ENCODE measurements around the gene SRRM1. TPM values are rescaled to one million over a fixed set of nuclear protein-coding genes. Genes with fewer than 3 reads are reported as not detected.

Gene SRRM1
- total and polyA plus RNA-seq, 2 experiments from 2014 or later = 118 to 666 TPM

DNA sequence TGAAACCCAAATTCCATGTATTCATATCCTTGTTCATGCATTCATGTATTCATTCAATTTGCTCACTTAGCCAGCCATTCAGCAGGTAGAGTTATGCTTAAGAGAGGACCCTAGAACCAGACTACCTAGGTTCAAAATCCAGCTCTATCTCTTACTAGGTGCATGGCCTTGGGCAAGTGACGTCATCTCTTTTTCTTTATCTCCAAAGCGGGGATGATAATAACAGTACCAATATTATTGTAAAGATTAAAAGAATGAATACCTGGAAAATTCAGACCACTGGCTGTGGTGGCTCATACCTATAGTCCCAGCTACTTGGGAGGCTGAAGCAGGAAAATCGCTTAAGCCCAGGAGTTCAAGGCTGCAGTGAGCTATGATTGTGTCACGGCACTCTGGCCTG, 68.2 kb downstream of the SRRM1 start:
- H3F3A ChIP-seq (replicated peaks; ENCODE audit: low read depth) = 0 out of 2 replicates have a peak, but pooled peaks cover 4% of the 10 kb centered on the region
- H4K20me1 ChIP-seq (replicated peaks; ENCODE audit: insufficient read depth) = no peaks in the 10 kb centered on the region
- H3K27me3 ChIP-seq (ENCODE audit: insufficient read depth) = no peaks in the 10 kb centered on the region
- Mint-ChIP-seq H3K4me3 (no peak overlapping the region), H3K27ac (no peak overlapping the region), H3K9me3 (no peaks in the 10 kb centered on the region), H3K4me1 (no peaks in the 10 kb centered on the region; the same call in 2 of the 3 replicates), H3K36me3 (ENCODE audit: low read depth) (no peaks in the 10 kb centered on the region), H3K27me3 (ENCODE audit: insufficient read depth, low read depth, poor library complexity) (peaks cover 6% of the 10 kb centered on the region)
- no peak for TF ChIP-seq EZH2phosphoT487 (IDR thresholded peaks at IDR 0.05; ENCODE audit: unreplicated experiment)
- TF ChIP-seq NANOG (IDR thresholded peaks at IDR 0.05; ENCODE audit: borderline replicate concordance) = no peak
- TF ChIP-seq, protein P1, sequence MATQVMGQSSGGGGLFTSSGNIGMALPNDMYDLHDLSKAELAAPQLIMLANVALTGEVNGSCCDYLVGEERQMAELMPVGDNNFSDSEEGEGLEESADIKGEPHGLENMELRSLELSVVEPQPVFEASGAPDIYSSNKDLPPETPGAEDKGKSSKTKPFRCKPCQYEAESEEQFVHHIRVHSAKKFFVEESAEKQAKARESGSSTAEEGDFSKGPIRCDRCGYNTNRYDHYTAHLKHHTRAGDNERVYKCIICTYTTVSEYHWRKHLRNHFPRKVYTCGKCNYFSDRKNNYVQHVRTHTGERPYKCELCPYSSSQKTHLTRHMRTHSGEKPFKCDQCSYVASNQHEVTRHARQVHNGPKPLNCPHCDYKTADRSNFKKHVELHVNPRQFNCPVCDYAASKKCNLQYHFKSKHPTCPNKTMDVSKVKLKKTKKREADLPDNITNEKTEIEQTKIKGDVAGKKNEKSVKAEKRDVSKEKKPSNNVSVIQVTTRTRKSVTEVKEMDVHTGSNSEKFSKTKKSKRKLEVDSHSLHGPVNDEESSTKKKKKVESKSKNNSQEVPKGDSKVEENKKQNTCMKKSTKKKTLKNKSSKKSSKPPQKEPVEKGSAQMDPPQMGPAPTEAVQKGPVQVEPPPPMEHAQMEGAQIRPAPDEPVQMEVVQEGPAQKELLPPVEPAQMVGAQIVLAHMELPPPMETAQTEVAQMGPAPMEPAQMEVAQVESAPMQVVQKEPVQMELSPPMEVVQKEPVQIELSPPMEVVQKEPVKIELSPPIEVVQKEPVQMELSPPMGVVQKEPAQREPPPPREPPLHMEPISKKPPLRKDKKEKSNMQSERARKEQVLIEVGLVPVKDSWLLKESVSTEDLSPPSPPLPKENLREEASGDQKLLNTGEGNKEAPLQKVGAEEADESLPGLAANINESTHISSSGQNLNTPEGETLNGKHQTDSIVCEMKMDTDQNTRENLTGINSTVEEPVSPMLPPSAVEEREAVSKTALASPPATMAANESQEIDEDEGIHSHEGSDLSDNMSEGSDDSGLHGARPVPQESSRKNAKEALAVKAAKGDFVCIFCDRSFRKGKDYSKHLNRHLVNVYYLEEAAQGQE (IDR thresholded peaks at IDR 0.05; ENCODE audit: unreplicated experiment) = no peak
- no peak for TF ChIP-seq ZNF331 (CRISPR knock-in tag; IDR thresholded peaks at IDR 0.05; ENCODE audit: low read depth)
- TF ChIP-seq, protein P2, sequence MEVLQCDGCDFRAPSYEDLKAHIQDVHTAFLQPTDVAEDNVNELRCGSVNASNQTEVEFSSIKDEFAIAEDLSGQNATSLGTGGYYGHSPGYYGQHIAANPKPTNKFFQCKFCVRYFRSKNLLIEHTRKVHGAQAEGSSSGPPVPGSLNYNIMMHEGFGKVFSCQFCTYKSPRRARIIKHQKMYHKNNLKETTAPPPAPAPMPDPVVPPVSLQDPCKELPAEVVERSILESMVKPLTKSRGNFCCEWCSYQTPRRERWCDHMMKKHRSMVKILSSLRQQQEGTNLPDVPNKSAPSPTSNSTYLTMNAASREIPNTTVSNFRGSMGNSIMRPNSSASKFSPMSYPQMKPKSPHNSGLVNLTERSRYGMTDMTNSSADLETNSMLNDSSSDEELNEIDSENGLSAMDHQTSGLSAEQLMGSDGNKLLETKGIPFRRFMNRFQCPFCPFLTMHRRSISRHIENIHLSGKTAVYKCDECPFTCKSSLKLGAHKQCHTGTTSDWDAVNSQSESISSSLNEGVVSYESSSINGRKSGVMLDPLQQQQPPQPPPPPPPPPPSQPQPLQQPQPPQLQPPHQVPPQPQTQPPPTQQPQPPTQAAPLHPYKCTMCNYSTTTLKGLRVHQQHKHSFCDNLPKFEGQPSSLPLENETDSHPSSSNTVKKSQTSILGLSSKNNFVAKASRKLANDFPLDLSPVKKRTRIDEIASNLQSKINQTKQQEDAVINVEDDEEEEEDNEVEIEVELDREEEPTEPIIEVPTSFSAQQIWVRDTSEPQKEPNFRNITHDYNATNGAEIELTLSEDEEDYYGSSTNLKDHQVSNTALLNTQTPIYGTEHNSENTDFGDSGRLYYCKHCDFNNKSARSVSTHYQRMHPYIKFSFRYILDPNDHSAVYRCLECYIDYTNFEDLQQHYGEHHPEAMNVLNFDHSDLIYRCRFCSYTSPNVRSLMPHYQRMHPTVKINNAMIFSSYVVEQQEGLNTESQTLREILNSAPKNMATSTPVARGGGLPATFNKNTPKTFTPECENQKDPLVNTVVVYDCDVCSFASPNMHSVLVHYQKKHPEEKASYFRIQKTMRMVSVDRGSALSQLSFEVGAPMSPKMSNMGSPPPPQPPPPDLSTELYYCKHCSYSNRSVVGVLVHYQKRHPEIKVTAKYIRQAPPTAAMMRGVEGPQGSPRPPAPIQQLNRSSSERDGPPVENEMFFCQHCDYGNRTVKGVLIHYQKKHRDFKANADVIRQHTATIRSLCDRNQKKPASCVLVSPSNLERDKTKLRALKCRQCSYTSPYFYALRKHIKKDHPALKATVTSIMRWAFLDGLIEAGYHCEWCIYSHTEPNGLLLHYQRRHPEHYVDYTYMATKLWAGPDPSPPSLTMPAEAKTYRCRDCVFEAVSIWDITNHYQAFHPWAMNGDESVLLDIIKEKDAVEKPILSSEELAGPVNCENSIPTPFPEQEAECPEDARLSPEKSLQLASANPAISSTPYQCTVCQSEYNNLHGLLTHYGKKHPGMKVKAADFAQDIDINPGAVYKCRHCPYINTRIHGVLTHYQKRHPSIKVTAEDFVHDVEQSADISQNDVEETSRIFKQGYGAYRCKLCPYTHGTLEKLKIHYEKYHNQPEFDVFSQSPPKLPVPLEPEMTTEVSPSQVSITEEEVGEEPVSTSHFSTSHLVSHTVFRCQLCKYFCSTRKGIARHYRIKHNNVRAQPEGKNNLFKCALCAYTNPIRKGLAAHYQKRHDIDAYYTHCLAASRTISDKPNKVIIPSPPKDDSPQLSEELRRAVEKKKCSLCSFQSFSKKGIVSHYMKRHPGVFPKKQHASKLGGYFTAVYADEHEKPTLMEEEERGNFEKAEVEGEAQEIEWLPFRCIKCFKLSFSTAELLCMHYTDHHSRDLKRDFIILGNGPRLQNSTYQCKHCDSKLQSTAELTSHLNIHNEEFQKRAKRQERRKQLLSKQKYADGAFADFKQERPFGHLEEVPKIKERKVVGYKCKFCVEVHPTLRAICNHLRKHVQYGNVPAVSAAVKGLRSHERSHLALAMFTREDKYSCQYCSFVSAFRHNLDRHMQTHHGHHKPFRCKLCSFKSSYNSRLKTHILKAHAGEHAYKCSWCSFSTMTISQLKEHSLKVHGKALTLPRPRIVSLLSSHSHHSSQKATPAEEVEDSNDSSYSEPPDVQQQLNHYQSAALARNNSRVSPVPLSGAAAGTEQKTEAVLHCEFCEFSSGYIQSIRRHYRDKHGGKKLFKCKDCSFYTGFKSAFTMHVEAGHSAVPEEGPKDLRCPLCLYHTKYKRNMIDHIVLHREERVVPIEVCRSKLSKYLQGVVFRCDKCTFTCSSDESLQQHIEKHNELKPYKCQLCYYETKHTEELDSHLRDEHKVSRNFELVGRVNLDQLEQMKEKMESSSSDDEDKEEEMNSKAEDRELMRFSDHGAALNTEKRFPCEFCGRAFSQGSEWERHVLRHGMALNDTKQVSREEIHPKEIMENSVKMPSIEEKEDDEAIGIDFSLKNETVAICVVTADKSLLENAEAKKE (CRISPR knock-in tag; IDR thresholded peaks at IDR 0.05) = no peak
- no peak for TF ChIP-seq ZNF114 (CRISPR knock-in tag; IDR thresholded peaks at IDR 0.05)
- no peak for TF ChIP-seq STAT1 (IDR thresholded peaks at IDR 0.05; ENCODE audit: unreplicated experiment)
- TF ChIP-seq EZH2 (IDR thresholded peaks at IDR 0.05; ENCODE audit: low read depth, unreplicated experiment) = no peak
- no peak for TF ChIP-seq CREB1 (CRISPR knock-in tag; IDR thresholded peaks at IDR 0.05; ENCODE audit: low read depth)
- TF ChIP-seq, protein P3, sequence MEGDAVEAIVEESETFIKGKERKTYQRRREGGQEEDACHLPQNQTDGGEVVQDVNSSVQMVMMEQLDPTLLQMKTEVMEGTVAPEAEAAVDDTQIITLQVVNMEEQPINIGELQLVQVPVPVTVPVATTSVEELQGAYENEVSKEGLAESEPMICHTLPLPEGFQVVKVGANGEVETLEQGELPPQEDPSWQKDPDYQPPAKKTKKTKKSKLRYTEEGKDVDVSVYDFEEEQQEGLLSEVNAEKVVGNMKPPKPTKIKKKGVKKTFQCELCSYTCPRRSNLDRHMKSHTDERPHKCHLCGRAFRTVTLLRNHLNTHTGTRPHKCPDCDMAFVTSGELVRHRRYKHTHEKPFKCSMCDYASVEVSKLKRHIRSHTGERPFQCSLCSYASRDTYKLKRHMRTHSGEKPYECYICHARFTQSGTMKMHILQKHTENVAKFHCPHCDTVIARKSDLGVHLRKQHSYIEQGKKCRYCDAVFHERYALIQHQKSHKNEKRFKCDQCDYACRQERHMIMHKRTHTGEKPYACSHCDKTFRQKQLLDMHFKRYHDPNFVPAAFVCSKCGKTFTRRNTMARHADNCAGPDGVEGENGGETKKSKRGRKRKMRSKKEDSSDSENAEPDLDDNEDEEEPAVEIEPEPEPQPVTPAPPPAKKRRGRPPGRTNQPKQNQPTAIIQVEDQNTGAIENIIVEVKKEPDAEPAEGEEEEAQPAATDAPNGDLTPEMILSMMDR (conservative IDR thresholded peaks at IDR 0.05; ENCODE audit: low read depth in 2 of 2) = no peak
- no peak for TF ChIP-seq POLR2AphosphoS5 (IDR thresholded peaks at IDR 0.05; ENCODE audit: low read depth)
- TF ChIP-seq, protein P4, sequence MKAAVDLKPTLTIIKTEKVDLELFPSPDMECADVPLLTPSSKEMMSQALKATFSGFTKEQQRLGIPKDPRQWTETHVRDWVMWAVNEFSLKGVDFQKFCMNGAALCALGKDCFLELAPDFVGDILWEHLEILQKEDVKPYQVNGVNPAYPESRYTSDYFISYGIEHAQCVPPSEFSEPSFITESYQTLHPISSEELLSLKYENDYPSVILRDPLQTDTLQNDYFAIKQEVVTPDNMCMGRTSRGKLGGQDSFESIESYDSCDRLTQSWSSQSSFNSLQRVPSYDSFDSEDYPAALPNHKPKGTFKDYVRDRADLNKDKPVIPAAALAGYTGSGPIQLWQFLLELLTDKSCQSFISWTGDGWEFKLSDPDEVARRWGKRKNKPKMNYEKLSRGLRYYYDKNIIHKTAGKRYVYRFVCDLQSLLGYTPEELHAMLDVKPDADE (IDR thresholded peaks at IDR 0.05) = no peak
- no peaks in the 10 kb centered on the region for H3K9me2 ChIP-seq (ENCODE audit: insufficient read depth)
- H3K4me1 ChIP-seq (ENCODE audit: insufficient read depth) = no peaks in the 10 kb centered on the region
- no peak overlapping the region for H3K4me2 ChIP-seq
- DNase-seq (ENCODE audit: low spot score) = no peak
- H3K27ac ChIP-seq (ENCODE audit: low read depth) = no peak overlapping the region
- H3K36me3 ChIP-seq (ENCODE audit: insufficient read depth) = no peaks in the 10 kb centered on the region
- no peak overlapping the region for H2AFZ ChIP-seq
- no peaks in the 10 kb centered on the region for H3K79me2 ChIP-seq (replicated peaks; ENCODE audit: insufficient read depth)
- no peak overlapping the region for H3K4me3 ChIP-seq
- no peak for ATAC-seq
